Ishikawa (cell line): ENCODE data around the gene WDR54.

Source experiments
- EP300 ChIP-seq: IDR thresholded peaks from 2 replicates; pipeline ENCODE4 v1.6.1; 2012; ENCODE audit warnings: borderline replicate concordance
- REST ChIP-seq: IDR thresholded peaks from 2 replicates; pipeline ENCODE4 v1.6.1; 2012; ENCODE audit warnings: low read depth, mild to moderate bottlenecking

- TF ChIP-seq EP300 = peak; percentile 4; the same call in 1 of the 2 replicates
- no peak for TF ChIP-seq REST
These were observed 36.1 kb downstream of the WDR54 start for GRCh38 chr2:74457549-74458131.
